Parathyroid adenoma (tissue), 2 donors: ENCODE measurements around the gene FOXK2.

Source experiments
- H2AFZ ChIP-seq: fragments of 300-600 bp; sonication (generic); one replicate; pipeline ENCODE4 v1.7.0; 2017; ENCODE audit warnings: antibody characterized with exemption, mild to moderate bottlenecking
- H3K27ac ChIP-seq: fragments of 300-600 bp; sonication (generic); one replicate; pipeline ENCODE4 v1.7.0; 2017
- H3K27me3 ChIP-seq: fragments of 300-600 bp; sonication (generic); one replicate; pipeline ENCODE4 v1.7.0; 2017; ENCODE audit warnings: low read length; ENCODE audit not compliant: control insufficient read depth, insufficient read depth
- H3K36me3 ChIP-seq: fragments of 300-600 bp; sonication (generic); one replicate; pipeline ENCODE4 v1.7.0; 2017; ENCODE audit warnings: low read length; ENCODE audit not compliant: control insufficient read depth, insufficient read depth
- H3K4me1 ChIP-seq: fragments of 300-600 bp; sonication (generic); one replicate; pipeline ENCODE4 v1.7.0; 2017; ENCODE audit warnings: control low read depth
- H3K4me2 ChIP-seq: fragments of 300-600 bp; sonication (generic); one replicate; pipeline ENCODE4 v1.7.0; 2017; ENCODE audit warnings: low read length
- H3K4me3 ChIP-seq: fragments of 300-600 bp; sonication (generic); one replicate; pipeline ENCODE4 v1.7.0; 2017; ENCODE audit warnings: low read depth, low read length
- H3K79me2 ChIP-seq: fragments of 300-600 bp; sonication (generic); one replicate; pipeline ENCODE4 v1.7.0; 2017; ENCODE audit warnings: control low read depth
- H3K9ac ChIP-seq: fragments of 300-600 bp; sonication (generic); one replicate; pipeline ENCODE4 v1.7.0; 2017; ENCODE audit warnings: mild to moderate bottlenecking
- H3K9me3 ChIP-seq: fragments of 300-600 bp; sonication (generic); one replicate; pipeline ENCODE4 v1.7.0; 2017; ENCODE audit warnings: low read length; ENCODE audit not compliant: control insufficient read depth
- TF ChIP-seq, protein P1 (sequence below): fragments of 300-600 bp; sonication (generic); IDR thresholded peaks from one replicate; pipeline ENCODE4 v1.7.0; 2017; ENCODE audit warnings: antibody characterized with exemption, mild to moderate bottlenecking
- donor health status: primary hyperparathyroidism.

The FOXK2 gene

DNA sequence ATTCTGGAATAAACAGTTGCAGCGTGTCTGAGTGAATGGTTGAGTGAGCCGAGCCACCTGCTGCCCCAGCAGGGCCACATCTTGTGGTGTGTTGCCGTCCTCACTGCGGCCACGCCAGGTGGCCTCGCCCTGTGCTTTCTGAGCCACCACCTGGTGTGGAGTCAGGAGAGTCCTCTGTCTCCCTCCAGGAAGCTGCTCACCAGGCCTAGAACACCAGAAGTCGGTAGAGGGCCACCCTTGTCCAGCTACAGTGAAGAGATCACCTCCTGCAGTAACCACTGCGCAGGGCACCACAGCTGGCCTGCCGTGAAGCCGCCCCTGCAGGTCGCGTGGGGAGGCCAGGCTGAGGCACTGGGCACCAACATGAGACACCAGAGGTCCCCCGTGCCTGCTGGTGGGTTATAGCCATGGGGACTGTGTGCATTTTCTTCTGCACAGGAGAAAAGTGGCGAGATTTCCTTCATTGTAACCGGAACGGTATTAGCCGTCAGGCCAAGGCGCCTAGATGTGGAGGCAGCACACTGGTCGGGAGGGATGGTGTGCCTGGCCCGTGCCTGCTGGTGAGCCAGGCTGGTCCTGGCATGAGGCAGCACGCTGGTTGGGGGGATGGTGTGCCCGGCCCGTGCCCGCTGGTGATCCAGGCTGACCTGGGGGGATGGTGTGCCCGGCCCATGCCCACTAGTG is 28.9 kb upstream of the FOXK2 start:
- Histone ChIP-seq H3K27me3 (no peaks in the 10 kb centered on the region), H3K4me2 (no peak overlapping the region), H3K9me3 (no peaks in the 10 kb centered on the region), H3K36me3 (no peaks in the 10 kb centered on the region), H3K4me1 (peaks cover 7% of the 10 kb centered on the region), H3K4me3 (no peak overlapping the region), H3K27ac (no peak overlapping the region), H2AFZ (no peak overlapping the region), H3K9ac (no peak overlapping the region), H3K79me2 (no peaks in the 10 kb centered on the region)
- TF ChIP-seq, protein P1, sequence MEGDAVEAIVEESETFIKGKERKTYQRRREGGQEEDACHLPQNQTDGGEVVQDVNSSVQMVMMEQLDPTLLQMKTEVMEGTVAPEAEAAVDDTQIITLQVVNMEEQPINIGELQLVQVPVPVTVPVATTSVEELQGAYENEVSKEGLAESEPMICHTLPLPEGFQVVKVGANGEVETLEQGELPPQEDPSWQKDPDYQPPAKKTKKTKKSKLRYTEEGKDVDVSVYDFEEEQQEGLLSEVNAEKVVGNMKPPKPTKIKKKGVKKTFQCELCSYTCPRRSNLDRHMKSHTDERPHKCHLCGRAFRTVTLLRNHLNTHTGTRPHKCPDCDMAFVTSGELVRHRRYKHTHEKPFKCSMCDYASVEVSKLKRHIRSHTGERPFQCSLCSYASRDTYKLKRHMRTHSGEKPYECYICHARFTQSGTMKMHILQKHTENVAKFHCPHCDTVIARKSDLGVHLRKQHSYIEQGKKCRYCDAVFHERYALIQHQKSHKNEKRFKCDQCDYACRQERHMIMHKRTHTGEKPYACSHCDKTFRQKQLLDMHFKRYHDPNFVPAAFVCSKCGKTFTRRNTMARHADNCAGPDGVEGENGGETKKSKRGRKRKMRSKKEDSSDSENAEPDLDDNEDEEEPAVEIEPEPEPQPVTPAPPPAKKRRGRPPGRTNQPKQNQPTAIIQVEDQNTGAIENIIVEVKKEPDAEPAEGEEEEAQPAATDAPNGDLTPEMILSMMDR = no peak

DNA sequence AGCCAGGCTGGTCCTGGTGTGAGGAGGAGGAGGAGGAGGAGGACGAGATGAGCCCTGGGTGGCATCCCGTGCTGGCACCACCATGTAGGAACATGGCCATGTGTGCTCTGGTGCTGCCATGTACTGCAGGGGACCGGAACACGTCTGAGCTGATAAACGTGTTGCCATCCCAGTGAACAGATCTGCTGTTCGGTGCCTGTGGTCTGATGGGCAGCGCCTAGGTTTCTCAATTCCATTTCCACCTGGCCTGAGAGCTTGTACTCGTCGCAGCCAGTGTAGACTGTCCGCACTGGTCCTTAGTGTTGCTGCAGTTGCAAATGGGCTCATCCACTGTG is 28.4 kb upstream of the FOXK2 start:
- no peaks in the 10 kb centered on the region for H3K36me3 ChIP-seq
- peaks cover 7% of the 10 kb centered on the region for H3K4me1 ChIP-seq
- H3K9ac ChIP-seq = no peak overlapping the region
- no peak overlapping the region for H2AFZ ChIP-seq
- TF ChIP-seq, protein P1 = no peak
- H3K79me2 ChIP-seq = no peaks in the 10 kb centered on the region
- H3K27ac ChIP-seq = no peak overlapping the region
- H3K4me2 ChIP-seq = no peak overlapping the region
- no peak overlapping the region for H3K4me3 ChIP-seq
- H3K9me3 ChIP-seq = no peaks in the 10 kb centered on the region
- no peaks in the 10 kb centered on the region for H3K27me3 ChIP-seq

DNA sequence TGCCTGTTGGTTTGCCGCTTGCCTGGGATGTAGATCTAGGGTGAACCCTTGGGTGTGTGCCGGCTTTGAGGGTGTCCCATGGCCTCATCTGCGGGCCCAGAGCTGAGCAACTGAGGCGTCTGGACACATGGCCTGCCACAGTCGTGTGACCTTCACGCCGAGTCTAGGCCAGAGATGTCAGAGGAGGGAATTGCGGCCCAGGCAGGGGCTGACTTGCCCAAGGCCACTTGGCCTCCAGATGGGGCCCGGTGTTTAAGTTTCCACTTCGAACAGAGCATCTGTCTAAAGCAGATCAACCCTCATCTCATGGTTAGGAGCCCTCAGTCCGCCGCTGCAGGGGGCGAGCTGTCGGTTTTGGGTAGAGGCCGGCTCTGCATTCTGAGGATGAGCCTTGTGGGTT is 28.0 kb upstream of the FOXK2 start:
- H3K9ac ChIP-seq = no peak overlapping the region
- H3K4me2 ChIP-seq = no peak overlapping the region
- no peak overlapping the region for H3K27ac ChIP-seq
- peaks cover 7% of the 10 kb centered on the region for H3K4me1 ChIP-seq
- no peaks in the 10 kb centered on the region for H3K36me3 ChIP-seq
- H3K9me3 ChIP-seq = no peaks in the 10 kb centered on the region
- TF ChIP-seq, protein P1 = no peak
- no peaks in the 10 kb centered on the region for H3K27me3 ChIP-seq
- H3K4me3 ChIP-seq = no peak overlapping the region
- no peak overlapping the region for H2AFZ ChIP-seq
- no peaks in the 10 kb centered on the region for H3K79me2 ChIP-seq

DNA sequence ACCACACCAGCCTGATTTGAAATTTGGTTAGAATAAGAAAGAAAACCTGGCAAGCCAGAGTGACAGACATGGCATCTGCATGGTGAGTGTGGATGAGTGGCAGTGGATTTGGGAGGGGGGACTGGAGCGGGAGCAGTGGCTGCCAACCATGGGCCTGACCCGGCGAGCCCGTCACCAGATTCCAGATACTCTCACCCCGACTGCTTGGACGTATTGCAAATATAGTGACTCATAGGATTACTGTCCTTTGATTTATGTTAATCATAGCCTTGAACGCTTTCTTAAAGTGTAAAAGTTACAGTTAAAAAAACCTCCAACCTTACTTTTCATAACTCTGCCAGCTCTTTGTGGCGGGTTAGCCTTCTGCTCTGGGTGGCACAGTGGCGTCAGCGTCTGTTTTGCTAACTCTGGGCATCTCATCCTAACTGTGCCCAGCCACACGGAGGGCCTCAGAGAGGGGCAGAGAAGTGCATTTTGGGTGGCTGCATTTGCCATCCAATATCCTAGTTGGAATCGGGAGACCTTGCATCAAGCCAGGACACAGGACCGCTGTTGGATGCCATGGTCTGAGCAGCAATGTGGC is 26.8 kb upstream of the FOXK2 start:
- Histone ChIP-seq H3K4me2 (no peak overlapping the region), H3K4me3 (no peak overlapping the region), H3K79me2 (no peaks in the 10 kb centered on the region), H3K4me1 (peaks cover 7% of the 10 kb centered on the region), H3K27me3 (no peaks in the 10 kb centered on the region), H3K9me3 (no peaks in the 10 kb centered on the region), H3K36me3 (no peaks in the 10 kb centered on the region), H3K27ac (no peak overlapping the region), H2AFZ (no peak overlapping the region), H3K9ac (no peak overlapping the region)
- TF ChIP-seq, protein P1 = no peak

DNA sequence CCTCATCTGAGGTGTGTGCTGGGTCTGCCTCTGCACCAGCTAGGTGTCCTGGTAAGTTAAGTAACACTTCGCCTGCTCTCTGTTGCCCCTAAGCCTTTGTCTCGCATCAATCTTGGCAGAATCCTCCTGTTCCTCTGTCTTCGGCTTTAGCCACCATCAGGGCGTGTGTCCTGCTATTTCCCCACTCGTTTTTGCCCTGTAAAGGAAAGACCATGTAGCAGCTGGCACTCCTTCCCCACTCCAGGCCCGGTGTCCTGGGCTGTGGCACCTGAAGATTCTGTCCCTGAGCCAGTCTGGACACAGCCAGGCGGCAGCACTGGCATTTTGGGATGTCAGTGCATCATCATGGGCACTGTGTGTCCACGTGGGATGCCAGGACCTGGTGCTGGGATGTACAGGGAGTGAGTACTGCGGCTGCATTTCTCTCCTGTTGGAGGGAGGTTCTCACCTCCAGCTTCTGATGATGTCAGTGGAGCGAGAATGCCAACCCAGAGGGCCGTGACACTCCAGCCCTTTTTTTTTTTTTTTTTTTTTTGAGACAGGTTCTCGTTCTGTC is 26.2 kb upstream of the FOXK2 start:
- Histone ChIP-seq H3K79me2 (no peaks in the 10 kb centered on the region), H3K4me2 (no peak overlapping the region), H2AFZ (no peak overlapping the region), H3K9ac (no peak overlapping the region), H3K27ac (no peak overlapping the region), H3K36me3 (no peaks in the 10 kb centered on the region), H3K27me3 (no peaks in the 10 kb centered on the region), H3K4me3 (no peak overlapping the region), H3K9me3 (no peaks in the 10 kb centered on the region), H3K4me1 (peaks cover 7% of the 10 kb centered on the region)
- TF ChIP-seq, protein P1 = no peak
